Caco-2 (cell line): ENCODE measurements around the gene UCP2. TPM values are rescaled to one million over a fixed set of nuclear protein-coding genes. Genes with fewer than 3 reads are reported as not detected.

Experiments used
- BruUV-seq: library from RNA; stranded (reverse); fragments of 400-500 nt; replicated peaks from 2 replicates; lab custom pipeline; 2021; lab: Mats Ljungman, UMichigan
- CTCF ChIA-PET: fragments of 300-600 bp; sonication (Branson Sonifier 250); formaldehyde crosslinking; loops from one replicate; lab custom pipeline; 2022; ENCODE audit warnings: antibody characterized with exemption; lab: Charles Lee
- POLR2A ChIA-PET: fragments of 300-600 bp; sonication (Branson Sonifier 250); formaldehyde crosslinking; loops from one replicate; lab custom pipeline; 2022; ENCODE audit warnings: antibody characterized with exemption; lab: Charles Lee
- DNase-seq, 2 experiments: peaks; one replicate each; pipeline versions ENCODE4 v3.0.0 to v3.0.0-alpha.2; 2020 to 2022
- H3K27me3 ChIP-seq: replicated peaks from 2 replicates; pipeline ENCODE4 v1.6.0; 2011; ENCODE audit warnings: low read length; ENCODE audit not compliant: control insufficient read depth, insufficient read depth
- H3K36me3 ChIP-seq: 2 replicates; pipeline ENCODE4 v1.5.1; 2011; ENCODE audit warnings: low read length; ENCODE audit not compliant: control insufficient read depth, insufficient read depth
- H3K4me1 ChIP-seq: fragments of 250-450 bp; sonication (Bioruptor Pico); 2 replicates; pipeline ENCODE4 v1.5.1; 2020; ENCODE audit warnings: mild to moderate bottlenecking
- H3K4me3 ChIP-seq: 2 replicates; pipeline ENCODE4 v1.5.1; 2011; ENCODE audit warnings: low read depth, mild to moderate bottlenecking, control low read depth, low read length
- H3K9me3 ChIP-seq: fragments of 250-450 bp; sonication (Bioruptor Pico); 2 replicates; pipeline ENCODE4 v1.5.1; 2020; ENCODE audit warnings: mild to moderate bottlenecking, moderate library complexity
- H3K27ac Mint-ChIP-seq: one replicate; pipeline ENCODE4 v1.8.0; 2022; ENCODE audit warnings: mixed read lengths; ENCODE audit not compliant: unreplicated experiment
- H3K27me3 Mint-ChIP-seq: one replicate; pipeline ENCODE4 v1.8.0; 2022; ENCODE audit warnings: mixed read lengths; ENCODE audit not compliant: insufficient read depth, unreplicated experiment
- H3K36me3 Mint-ChIP-seq: one replicate; pipeline ENCODE4 v1.8.0; 2022; ENCODE audit warnings: mild to moderate bottlenecking, mixed read lengths; ENCODE audit not compliant: insufficient read depth, unreplicated experiment
- H3K4me1 Mint-ChIP-seq: one replicate; pipeline ENCODE4 v1.8.0; 2022; ENCODE audit warnings: low read depth, mixed read lengths; ENCODE audit not compliant: unreplicated experiment
- H3K4me3 Mint-ChIP-seq: one replicate; pipeline ENCODE4 v1.8.0; 2022; ENCODE audit warnings: mild to moderate bottlenecking, moderate library complexity, mixed read lengths; ENCODE audit not compliant: unreplicated experiment
- H3K9me3 Mint-ChIP-seq: one replicate; pipeline ENCODE4 v1.8.0; 2022; ENCODE audit warnings: mixed read lengths; ENCODE audit not compliant: unreplicated experiment
- intact Hi-C: fragments of 100-400 bp; cut with micrococcal nuclease; formaldehyde crosslinking; loops from one replicate; pipeline ENCODE4 v1.10.0; 2022; ENCODE audit not compliant: unreplicated experiment
- total RNA-seq: library from RNA; stranded (reverse); gene quantifications from 2 replicates; pipeline ENCODE4 v1.2.3, GENCODE V29; 2022
- TF ChIP-seq, protein P1 (sequence below), 2 experiments: fragments of 200-600 bp in 1 of 2; IDR thresholded peaks; 1 replicate in 1 of 2; 2 replicates in 1 of 2; pipeline versions ENCODE4 v1.5.1 to v1.8.0; 2011 to 2022; ENCODE audit warnings: antibody characterized with exemption in 1 of 2, control low read depth in 1 of 2, inconsistent platforms in 1 of 2, low read depth in 1 of 2, low read length in 1 of 2, mild to moderate bottlenecking in 1 of 2, moderate library complexity in 1 of 2; ENCODE audit not compliant: insufficient read depth in 1 of 2, severe bottlenecking in 1 of 2, unreplicated experiment in 1 of 2

Gene UCP2
- total RNA-seq, 1 experiment from 2014 or later, result 144 TPM

- no peaks in the 10 kb centered on the region for H3K9me3 ChIP-seq
- no peaks in the 10 kb centered on the region for H3K27me3 ChIP-seq
- no peak overlapping the region for H3K4me3 Mint-ChIP-seq
- no peaks in the 10 kb centered on the region for H3K36me3 ChIP-seq
- BruUV-seq, result no TSS peak
- ChIA-PET POLR2A (no interaction called here), CTCF (interaction anchor here (1.0 kb wide), 1 partner anchor 491 kb away, joined by 9 read pairs; no protein-coding TSS in a partner anchor)
- intact Hi-C loops, result no loop called here
- no peaks in the 10 kb centered on the region for H3K36me3 Mint-ChIP-seq
- H3K4me1 ChIP-seq, result no peaks in the 10 kb centered on the region
- H3K9me3 Mint-ChIP-seq, result no peaks in the 10 kb centered on the region
- H3K27ac Mint-ChIP-seq, result no peak overlapping the region
- H3K4me1 Mint-ChIP-seq, result peaks cover 7% of the 10 kb centered on the region
- no peaks in the 10 kb centered on the region for H3K27me3 Mint-ChIP-seq
- TF ChIP-seq, protein P1, sequence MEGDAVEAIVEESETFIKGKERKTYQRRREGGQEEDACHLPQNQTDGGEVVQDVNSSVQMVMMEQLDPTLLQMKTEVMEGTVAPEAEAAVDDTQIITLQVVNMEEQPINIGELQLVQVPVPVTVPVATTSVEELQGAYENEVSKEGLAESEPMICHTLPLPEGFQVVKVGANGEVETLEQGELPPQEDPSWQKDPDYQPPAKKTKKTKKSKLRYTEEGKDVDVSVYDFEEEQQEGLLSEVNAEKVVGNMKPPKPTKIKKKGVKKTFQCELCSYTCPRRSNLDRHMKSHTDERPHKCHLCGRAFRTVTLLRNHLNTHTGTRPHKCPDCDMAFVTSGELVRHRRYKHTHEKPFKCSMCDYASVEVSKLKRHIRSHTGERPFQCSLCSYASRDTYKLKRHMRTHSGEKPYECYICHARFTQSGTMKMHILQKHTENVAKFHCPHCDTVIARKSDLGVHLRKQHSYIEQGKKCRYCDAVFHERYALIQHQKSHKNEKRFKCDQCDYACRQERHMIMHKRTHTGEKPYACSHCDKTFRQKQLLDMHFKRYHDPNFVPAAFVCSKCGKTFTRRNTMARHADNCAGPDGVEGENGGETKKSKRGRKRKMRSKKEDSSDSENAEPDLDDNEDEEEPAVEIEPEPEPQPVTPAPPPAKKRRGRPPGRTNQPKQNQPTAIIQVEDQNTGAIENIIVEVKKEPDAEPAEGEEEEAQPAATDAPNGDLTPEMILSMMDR (IDR thresholded peaks at IDR 0.05; ENCODE audit: insufficient read depth in 1 of 2, low read depth in 1 of 2, low read length in 1 of 2, severe bottlenecking in 1 of 2, unreplicated experiment in 1 of 2), result no peak
- no peak overlapping the region for H3K4me3 ChIP-seq
- DNase-seq, result peak in 1 of 2 experiments; percentile 32
Observed at GRCh38 chr11:73958521-73959141, 24.0 kb downstream of the UCP2 start.

DNA sequence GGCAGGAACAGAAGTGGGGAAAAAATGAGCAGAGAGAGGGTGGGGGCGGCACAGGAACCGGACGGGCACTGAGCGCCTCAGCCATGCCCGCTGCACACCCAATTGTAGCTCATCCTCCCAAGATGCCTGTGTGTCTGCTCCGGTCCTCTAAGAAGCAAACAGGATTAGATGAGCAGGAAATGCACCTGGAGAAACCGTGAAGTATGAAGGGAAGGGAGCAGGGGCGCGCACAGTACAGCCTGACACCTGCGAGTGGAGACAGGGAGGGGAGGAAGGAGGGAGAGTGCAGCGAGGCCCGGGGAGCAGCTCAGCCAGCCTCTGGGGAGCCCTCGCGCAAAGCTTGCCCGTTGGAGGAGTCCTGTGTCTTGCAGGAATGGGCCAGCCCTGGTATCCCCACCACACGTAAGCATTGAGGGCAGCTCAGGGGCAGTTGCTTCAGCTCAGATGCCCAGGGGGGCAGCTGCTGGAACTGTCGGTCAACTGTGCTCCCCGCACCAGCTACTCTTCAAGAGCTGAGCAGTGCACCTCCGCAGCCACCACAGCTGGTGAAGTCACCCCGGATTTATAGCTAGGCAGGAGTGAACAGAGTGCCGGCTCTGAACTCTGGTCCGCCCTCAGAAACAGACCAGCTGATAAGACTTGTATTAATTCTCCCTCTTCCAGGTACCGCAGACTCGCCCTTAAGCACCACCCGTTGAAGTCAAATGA is 24.8 kb downstream of the UCP2 start:
- H3K36me3 Mint-ChIP-seq, result no peaks in the 10 kb centered on the region
- peak in 1 of 2 experiments; percentile 46 for DNase-seq
- Histone ChIP-seq H3K4me1 (no peaks in the 10 kb centered on the region), H3K27me3 (no peaks in the 10 kb centered on the region), H3K36me3 (no peaks in the 10 kb centered on the region), H3K9me3 (no peaks in the 10 kb centered on the region), H3K4me3 (no peak overlapping the region)
- H3K27me3 Mint-ChIP-seq, result no peaks in the 10 kb centered on the region
- no peak overlapping the region for H3K4me3 Mint-ChIP-seq
- CTCF ChIA-PET, result no interaction called here
- BruUV-seq, result no TSS peak
- TF ChIP-seq, protein P1 (IDR thresholded peaks at IDR 0.05; ENCODE audit: insufficient read depth in 1 of 2, low read depth in 1 of 2, low read length in 1 of 2, severe bottlenecking in 1 of 2, unreplicated experiment in 1 of 2), result no peak
- no peaks in the 10 kb centered on the region for H3K9me3 Mint-ChIP-seq
- H3K27ac Mint-ChIP-seq, result no peak overlapping the region
- peaks cover 7% of the 10 kb centered on the region for H3K4me1 Mint-ChIP-seq
- intact Hi-C loops, result no loop called here
- POLR2A ChIA-PET, result interaction anchor here (1.1 kb wide), 1 partner anchor 25 kb away, joined by 3 read pairs; the partner anchor contains the start of gene UCP2

- H3K36me3 ChIP-seq, result no peaks in the 10 kb centered on the region
- no peak overlapping the region for H3K27ac Mint-ChIP-seq
- ChIA-PET CTCF (no interaction called here), POLR2A (interaction anchor here (1.1 kb wide), 1 partner anchor 26 kb away, joined by 3 read pairs; the partner anchor contains the start of gene UCP2)
- TF ChIP-seq, protein P1 (IDR thresholded peaks at IDR 0.05; ENCODE audit: insufficient read depth in 1 of 2, low read depth in 1 of 2, low read length in 1 of 2, severe bottlenecking in 1 of 2, unreplicated experiment in 1 of 2), result no peak
- H3K27me3 Mint-ChIP-seq, result no peaks in the 10 kb centered on the region
- DNase-seq, result peak in 1 of 2 experiments; percentile 38
- no TSS peak for BruUV-seq
- no peak overlapping the region for H3K4me3 Mint-ChIP-seq
- no peaks in the 10 kb centered on the region for H3K9me3 Mint-ChIP-seq
- no peaks in the 10 kb centered on the region for H3K4me1 ChIP-seq
- H3K4me1 Mint-ChIP-seq, result peaks cover 7% of the 10 kb centered on the region
- intact Hi-C loops, result no loop called here
- H3K27me3 ChIP-seq, result no peaks in the 10 kb centered on the region
- H3K9me3 ChIP-seq, result no peaks in the 10 kb centered on the region
- no peaks in the 10 kb centered on the region for H3K36me3 Mint-ChIP-seq
- no peak overlapping the region for H3K4me3 ChIP-seq
Observed at GRCh38 chr11:73956876-73957653, 25.6 kb downstream of the UCP2 start.
